HG03520 (cell line): Measurements from ENCODE around the gene OR6B1.
A peak's percentile ranks its signal among the peaks of the same experiment; 100 is the strongest.
"Not testable (repeated sequence)": the region's sequence is repeated elsewhere in the genome, so short reads cannot be mapped to it uniquely, and the experiment has no call there.

Experiments
- ATAC-seq: cut with Tn5 transposase; IDR thresholded peaks from one replicate; pipeline ENCODE4 v1.9.1; 2021; ENCODE audit warnings: mild to moderate bottlenecking, moderate library complexity; ENCODE audit not compliant: unreplicated experiment

OR6B1 gene

DNA sequence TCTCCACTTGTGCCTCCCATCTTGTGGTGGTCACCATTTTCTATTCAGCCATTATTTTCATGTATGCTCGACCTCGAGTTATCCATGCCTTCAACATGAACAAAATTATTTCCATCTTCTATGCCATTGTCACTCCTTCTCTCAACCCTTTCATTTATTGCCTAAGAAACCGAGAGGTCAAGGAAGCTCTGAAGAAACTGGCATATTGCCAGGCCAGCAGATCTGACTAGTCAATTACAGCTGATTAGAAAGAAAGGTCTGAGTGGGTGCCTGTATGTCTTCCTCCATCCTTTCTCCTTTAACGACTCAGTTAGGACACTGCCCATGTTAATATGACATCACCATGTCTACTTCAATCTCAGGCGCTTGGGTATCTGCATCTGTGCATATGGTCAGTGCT is 4.6 kb downstream of the OR6B1 start:
- no peak for ATAC-seq

DNA sequence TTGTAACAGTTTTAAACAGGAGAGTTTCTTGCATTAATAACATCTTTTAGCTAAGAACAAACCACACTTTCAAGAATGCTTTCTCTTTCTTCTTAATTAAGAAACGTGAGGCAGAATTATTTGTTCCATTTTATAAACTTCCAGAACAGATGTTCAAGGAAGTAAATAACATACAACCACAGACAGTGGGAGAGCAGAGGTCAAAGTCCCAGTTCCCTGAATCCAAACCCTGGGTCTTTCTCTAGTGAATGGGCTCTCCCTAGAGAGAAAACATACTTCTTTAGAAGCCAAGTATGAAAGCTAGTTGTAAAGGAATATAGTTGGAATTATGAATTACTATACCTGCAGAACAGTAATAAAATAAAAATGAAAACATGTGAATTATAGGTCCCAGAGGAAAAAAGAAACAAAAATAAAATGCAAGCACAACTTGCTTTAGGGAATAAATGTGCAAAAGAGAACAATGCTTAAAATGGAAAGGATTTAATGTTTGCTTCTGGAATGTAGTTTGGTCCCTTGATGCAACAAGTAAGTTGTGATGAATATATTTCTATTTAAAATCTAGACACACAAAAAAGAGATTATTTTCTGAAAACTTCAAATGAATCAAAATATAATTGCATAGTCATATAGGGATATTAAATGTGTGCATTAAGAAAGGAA is 6.0 kb downstream of the OR6B1 start:
- ATAC-seq: no peak

DNA sequence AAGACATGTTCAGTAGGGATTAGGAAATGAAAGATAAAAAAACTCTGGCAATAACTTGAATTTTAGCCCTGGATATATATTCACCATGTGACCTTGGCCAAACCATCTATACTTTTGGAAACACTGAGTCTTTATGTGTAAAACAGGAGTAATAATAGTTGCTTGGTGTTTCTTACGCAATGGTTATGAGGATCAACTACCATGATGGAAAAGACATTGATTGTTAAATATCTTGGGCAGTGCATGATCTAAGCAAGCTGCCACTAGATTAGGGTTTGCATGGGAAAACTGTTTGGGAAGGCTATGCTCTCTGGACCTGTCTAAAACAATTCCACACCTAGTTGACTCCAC is 6.5 kb downstream of the OR6B1 start:
- no peak for ATAC-seq

DNA sequence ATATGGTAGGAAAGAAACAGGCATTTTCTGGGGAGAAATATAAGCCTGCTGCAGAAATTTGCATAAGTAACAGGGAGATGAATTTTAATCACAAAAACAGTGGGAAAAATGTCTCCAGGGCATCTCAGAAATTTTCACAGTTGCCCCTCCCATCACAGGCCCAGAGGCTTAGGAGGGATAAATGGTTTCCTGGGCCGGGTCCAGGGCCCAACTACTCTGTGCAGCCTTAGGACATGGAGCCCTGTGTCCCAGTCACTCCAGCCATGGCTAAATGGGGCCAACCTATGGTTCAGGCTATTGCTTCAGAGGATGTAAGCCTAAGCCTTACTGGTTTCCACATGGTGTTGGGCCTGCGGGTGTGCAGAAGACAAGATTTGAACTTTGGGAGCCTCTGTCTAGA is 9.2 kb downstream of the OR6B1 start:
- no peak for ATAC-seq

DNA sequence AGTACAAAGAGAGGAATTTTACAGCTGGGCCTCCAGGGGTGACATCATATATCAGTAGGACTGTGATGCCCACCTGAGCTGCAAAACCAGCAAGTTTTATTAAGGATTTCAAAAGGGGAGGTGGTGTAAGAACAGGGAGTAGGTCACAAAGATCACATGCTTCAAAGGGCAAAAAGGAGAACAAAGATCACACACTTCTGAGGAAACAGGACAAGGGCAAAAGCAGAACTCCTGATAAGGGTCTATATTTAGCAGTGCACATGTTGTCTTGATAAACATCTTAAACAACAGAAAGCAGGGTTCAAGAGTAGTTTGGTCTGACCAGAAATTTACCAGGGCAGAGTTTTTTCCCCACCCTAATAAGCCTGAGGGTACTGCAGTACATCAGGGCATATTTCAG is 9.9 kb downstream of the OR6B1 start:
- not testable (repeated sequence) for ATAC-seq

DNA sequence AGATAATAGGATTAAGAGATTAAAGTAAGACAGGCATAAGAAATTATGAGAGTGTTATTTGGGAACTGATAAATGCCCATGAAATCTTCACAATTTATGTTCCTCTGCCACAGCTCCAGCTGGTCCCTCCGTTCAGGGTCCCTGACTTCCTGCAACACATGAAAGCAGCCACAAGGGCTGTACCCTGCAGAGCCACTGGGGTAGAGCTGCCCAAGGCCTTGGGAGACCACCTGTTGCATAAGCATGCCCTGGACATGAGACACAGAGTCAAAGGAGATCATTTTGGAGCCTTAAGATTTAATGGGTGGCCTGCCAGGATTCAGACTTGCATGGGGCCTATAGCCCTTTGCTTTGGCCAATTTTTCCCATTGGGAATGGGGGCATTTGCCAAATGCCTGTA is 10.7 kb downstream of the OR6B1 start:
- ATAC-seq: not testable (repeated sequence)

DNA sequence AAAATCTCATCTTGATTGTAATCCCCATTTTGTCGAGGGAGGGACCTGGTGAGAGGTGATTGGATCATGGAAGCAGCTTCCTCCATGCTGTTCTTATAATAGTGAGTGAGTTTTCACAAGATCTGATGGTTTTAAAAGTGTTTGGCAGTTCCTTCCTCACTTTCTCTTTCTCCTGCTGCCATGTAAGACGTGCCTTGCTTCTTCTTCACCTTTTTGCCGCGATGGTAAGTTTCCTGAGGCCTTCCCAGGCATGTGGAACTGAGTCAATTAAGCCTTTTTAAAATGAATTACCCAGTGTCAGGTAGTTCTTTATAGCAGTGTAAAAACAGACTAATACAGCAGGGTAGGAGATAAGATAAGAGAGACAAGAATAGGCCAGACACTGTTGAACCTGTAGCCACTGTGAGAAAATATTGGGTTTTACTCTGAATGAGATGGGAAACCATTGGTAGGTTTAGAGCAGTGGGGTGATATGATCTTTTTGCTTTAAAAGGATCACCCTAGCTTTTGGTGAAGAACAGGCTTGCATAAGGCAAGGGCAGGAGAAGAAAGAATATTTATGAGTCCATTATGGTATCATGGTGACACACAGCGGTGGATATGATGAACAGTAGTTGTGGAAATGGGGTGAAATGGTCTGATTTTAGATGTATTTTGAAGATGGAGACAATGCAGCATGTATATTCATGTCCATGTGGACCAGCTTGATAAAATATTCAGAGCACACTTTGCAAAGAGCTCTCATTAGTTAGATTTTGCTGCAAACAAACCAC is 11.5 kb downstream of the OR6B1 start:
- ATAC-seq: no peak

DNA sequence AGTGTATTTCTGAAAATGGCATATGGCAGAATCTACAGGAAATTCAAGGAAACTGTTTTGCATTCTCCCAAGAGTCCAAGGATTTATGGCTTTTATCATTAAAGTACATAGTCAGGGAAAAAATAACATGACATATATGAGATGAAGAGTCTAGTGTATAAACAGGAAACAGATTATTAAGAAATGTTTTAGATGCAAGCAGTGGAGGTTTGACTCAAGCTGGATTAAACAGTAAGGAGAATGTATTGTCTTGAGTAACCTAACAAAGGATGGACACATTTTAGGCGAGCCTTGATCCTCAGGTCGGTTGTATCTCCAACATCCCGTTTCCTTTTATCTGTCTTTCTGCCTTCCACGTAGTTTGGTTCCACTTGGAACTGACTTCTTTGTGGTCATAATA is 17.9 kb downstream of the OR6B1 start:
- no peak for ATAC-seq

DNA sequence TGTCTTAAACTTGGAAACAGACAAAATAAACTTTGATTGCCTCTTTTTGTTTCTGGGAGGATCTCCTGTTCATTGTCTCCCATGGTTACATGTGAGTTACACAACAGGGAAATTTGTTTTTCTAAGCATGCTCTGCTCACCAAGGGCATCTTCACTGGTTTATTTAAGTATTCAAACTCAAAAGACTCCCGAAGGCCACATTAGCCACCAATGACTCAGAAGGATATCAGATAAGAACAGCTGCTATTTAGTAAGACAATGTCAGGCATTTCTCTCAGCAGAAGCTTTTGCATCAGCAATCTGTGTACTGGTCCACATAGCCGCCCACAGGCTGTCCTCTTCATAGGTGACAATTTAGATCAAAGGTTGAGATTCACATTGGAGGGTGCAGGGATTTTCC is 19.3 kb downstream of the OR6B1 start:
- ATAC-seq: no peak

DNA sequence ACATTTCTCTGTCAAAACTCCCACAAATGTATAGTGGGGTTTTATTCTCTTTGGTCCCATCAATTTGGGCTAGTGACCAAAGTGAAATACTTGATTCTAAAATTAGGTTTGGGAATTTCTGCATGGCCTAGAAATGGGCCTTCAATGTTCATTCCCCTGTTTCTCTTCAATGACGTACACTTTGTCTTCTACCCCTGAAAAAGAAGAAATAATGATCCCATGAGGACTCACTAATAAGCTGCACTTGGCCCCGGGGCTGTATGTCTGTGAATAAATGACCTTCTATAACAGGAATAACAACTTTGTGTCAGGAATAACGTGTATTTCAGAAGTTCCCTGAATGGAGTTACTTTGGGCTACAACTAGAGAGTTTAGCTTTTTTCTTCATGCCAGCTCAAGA is 20.2 kb downstream of the OR6B1 start:
- no peak for ATAC-seq

DNA sequence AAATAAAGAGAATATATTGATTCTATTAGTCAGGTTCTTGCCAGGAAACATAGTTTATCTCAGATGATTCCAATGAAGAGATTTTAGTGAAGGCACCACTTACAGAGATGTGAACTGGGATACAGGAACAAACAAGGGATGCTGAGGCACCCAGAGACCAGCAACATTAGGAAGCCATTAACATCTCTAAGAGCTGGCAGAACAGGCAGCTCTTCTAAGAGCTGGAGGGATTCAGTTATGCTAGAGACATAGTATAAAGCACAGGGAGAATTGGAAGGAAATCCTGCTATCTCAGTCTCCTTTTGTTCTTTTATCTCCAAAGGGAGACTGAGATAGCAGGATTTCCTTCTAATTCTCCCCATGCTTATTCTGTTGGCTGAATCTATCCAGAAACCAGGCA is 22.0 kb downstream of the OR6B1 start:
- ATAC-seq: no peak

DNA sequence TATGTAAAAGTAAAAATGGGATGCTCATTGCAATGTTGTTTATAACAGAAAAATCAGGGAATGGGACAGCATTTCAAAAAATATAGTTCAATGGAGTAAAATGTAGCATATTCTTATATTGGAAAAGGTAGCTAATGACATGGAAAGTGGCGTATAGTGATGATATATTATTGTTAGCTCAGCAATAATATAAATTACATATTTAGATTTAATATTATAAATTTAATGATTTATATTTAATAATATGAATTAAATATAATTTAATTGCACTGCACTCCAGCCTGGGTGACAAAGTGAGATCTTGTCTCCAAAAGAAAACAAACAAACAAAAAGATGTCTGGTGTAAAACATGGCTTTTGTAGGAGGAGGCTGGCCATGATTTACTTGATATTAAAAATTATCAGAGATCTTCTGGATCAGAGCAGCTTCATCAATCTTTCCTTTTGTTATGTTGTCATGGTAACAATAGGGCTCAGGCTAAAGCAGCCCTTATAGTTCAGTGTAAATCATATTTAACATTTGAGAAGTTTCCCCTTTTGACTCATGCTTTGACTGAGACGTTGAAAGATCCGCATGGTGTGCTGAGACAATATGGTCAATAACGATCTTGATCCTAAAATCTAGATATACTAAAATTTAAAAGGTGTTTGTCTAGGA is 23.2 kb downstream of the OR6B1 start:
- no peak for ATAC-seq

DNA sequence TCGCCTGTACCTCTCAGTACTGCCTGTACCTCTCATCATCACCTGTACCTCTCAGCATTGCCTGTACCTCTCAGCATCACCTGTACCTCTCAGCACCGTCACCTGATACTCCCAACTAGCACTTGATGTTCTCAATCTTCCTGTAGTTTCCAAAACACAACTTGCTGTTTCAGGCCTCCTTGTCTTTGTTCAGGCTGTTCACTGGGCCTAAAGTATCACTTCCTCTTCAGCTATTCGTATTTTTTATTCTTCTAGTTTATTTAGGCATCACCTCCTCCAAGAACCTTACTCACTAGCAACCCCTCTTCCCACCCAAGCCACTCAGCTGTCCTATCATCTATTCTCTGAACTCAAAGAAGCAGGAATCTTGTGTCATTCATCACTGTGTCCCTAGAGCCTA is 24.1 kb downstream of the OR6B1 start:
- ATAC-seq: no peak

DNA sequence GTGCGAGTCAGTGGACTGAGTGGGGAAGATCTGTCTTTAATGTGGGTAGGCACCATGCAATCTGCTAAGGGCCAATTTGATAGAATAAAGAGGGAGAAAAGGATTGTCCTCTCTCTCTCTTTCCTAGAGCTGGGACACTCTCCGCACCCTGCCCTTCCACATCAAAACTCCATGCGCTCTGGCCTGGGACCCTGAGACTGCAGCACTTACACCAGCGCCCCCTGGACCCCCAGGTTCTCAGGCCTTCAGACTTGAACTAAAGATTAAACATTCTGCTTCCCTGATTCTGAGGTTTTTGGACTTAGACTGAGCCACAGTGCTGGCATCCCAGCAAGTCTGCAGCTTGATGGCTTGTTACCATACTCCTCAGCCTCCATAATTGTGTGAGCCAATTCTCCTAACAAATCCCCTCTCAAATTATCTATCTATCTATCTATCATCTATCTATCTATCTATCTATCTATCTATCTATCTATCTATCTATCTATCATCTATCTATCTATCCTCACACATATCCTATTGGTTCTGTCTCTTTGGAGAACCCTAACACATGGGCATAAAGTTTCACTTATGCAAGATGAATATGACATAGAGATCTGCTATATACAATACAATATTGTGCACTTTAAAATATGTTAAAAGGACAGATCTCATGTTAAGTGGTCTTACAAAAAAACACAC is 26.2 kb downstream of the OR6B1 start:
- no peak for ATAC-seq

DNA sequence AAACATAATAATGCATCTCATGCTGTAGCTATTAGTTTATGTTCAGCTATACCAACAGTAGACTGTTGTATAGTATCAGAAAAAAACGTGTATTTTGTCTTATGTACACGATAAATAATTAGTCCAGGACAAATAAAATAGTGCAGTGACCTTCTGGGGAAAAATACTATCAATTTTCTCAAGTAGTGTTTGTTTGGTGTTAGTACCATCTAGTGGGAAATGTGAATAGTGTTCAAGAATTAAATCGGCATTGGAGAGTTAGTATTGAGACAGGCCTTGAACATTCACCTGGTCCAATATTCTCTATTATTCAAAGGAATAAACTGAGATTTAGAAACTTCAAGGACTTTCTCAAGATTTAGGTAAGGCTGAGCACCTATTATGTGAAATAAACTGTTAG is 26.9 kb downstream of the OR6B1 start:
- ATAC-seq: no peak

DNA sequence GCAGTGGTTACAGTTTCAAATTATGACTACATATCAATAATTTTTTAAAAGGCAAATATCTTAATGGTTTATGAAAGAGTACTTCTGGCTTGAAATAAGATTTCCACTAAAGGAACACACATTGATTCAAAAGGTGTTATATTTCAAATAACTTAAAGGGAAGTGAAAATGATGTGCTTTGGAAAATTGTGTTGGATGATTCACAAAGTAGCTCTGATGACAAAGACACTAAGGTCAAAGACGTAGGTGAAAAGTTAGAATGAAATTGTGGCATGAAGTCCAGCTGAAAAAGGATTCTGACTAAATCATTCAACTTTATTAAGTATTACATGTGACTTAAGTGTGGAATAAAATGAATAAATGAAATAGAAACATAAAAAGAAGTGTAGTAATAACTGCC is 27.9 kb downstream of the OR6B1 start:
- peak; percentile 41 for ATAC-seq

DNA sequence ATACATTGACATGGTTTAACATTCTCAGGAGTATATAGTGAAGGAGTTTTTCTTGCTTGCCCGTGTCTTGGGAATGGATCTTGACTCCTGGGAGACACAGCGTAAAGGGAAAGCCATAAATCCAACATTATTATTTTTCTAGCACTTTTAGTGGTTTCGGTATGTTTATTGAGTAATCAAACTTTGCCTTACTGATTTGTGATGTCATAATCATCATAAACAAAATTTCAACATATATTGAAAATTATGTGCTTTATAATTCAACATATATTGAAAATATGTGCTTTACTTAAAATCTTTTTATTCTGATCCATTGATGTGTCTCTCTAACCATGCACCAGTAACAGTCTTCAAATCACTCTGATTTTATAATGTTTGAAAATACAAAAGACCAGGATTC is 28.4 kb downstream of the OR6B1 start:
- ATAC-seq: no peak

DNA sequence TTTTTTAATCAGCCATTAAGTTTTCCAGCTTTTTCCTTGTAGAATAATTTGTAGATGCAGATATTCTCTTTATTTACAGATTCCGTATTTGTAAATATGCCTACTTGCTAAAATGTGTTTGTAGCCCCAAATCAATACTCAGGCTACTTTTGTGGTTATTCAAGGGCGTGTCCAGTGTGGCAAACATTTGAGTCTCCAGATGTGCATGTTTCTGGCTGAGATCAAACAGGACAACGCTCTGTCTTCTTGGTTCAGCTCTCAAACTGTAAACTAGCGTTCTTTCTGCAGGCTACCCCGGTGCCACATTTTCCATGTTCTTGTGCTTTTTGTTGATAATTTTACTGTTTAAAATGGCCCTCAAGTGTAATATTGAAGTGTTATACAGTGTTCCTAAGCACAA is 32.4 kb downstream of the OR6B1 start:
- no peak for ATAC-seq

DNA sequence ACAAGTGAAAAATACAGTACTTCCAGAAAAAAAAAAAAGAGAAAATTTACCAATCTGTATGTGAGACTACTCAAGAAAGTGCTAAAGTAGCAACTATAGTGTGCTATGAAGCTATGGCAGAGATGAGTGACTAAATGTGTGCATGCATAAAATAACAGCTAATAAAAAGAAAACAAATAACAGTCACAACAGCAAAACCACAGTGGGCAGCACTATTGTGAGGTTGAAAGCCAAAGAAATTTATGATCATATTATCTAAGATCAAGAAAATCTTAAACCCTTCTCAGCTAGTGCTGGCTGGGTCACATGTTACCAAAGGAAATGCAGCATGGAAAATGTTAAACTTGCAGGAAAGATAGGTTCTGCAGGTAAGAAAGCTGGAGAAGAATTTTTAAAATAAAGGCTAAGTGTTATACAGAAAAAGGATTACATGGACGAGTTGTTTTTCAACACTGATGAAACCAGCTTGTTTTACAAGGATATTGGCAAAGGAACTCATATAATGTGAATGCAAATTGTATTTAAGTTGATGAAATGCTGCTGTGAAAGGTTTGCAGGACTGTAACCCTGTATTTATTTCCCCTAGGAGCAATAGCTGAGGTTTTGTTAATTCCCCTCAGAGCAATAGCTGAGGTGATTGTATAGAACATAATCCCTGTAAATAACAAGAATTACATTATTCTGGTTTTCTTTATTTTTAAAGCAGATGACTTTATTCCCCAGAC is 33.0 kb downstream of the OR6B1 start:
- no peak for ATAC-seq

DNA sequence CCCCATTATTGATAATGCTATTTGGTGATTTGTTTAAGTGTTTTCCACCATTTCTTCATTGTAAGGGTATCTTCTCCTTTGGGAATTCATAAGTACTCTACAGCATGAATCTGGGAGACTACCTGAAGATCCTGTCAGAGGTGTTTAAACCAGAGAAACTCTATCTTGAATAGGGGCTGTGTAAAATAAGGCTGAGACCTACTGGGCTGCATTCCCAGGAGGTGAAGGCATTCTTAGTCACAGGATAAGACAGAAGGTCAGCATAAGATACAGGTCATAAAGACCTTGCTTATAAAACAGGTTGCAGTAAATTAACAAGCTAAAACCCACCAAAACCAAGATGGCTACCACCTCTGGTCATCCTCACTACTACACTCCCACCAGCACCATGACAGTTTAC is 35.3 kb downstream of the OR6B1 start:
- ATAC-seq: no peak

DNA sequence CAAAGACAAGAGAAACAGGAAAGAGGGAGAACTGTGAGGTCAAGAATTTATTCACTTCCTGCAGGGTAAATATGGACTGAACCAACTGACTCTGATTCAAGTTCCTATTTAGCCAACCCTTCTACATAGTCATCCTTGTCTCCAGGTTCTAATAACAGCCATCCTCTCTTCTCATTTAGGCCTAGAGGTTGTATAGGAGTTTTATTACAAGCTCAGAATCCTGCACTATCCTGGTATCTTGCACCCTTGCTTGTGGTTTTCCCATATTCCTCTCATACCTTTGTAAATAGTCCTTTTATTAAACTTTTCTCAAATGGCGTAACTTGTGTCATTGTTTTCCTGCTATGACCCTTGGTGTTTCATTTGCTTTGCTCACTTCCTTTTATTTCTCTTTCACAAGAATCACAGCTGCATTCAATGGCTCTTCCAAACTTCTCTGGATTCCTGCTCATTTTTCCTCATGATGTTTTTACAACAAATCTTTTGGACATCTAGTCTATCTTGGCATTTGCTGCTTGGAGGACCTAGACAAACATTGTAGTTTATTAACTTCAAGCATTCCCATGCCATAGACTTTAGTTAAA is 36.3 kb downstream of the OR6B1 start:
- ATAC-seq: no peak
